K562 (cell line): ENCODE data around the gene PLCD4. TPM values are rescaled to one million over a fixed set of nuclear protein-coding genes. Genes with fewer than 3 reads are reported as not detected.
A peak's percentile ranks its signal among the peaks of the same experiment; 100 is the strongest.

Source experiments
- ARID4B ChIP-seq: sonication (generic); formaldehyde crosslinking; IDR thresholded peaks from 2 replicates; pipeline ENCODE4 v1.8.0; 2022; ENCODE audit warnings: mild to moderate bottlenecking, missing genetic modification reagents
- CTCFL ChIP-seq: IDR thresholded peaks from 2 replicates; pipeline ENCODE4 v1.6.1; 2011; ENCODE audit warnings: borderline replicate concordance, low read depth, mild to moderate bottlenecking, moderate library complexity, low read length; ENCODE audit not compliant: insufficient read depth, poor library complexity, severe bottlenecking
- MAFF ChIP-seq: IDR thresholded peaks from 2 replicates; pipeline ENCODE4 v1.6.1; 2012; ENCODE audit warnings: low read length, improper control_type of control experiment
- NCOA1 ChIP-seq: fragments of 450-650 bp; IDR thresholded peaks from 2 replicates; pipeline ENCODE4 v1.6.1; 2016; ENCODE audit warnings: low read depth
- NR0B1 ChIP-seq: fragments of 450-650 bp; IDR thresholded peaks from one replicate; pipeline ENCODE4 v1.6.1; 2018; ENCODE audit warnings: mild to moderate bottlenecking, moderate library complexity; ENCODE audit not compliant: partially characterized antibody
- POLR2G ChIP-seq: fragments of 200-400 bp; formaldehyde crosslinking; IDR thresholded peaks from 2 replicates; pipeline ENCODE4 v1.6.1; 2017; ENCODE audit warnings: low read depth, mild to moderate bottlenecking, antibody characterized with exemption, low read length, moderate library complexity
- POU5F1 ChIP-seq: fragments of 150-350 bp; IDR thresholded peaks from 2 replicates; pipeline ENCODE4 v1.6.1; 2014; ENCODE audit warnings: borderline replicate concordance, low read length, low read depth, mild to moderate bottlenecking; ENCODE audit not compliant: partially characterized antibody
- ZNF780A ChIP-seq: fragments of 250-450 bp; sonication (Bioruptor Pico); IDR thresholded peaks from 2 replicates; pipeline ENCODE4 v1.5.0; 2021; ENCODE audit warnings: mild to moderate bottlenecking
- polyA plus RNA-seq, 8 experiments: library from polyadenylated mRNA; depleted of rRNA in 4 of 8; stranded (reverse) in 5 of 8; unstranded in 3 of 8; fragments of >200 nt; fragmentation: Nextera tagmentation in 2 of 8; fragmentation: Illumina TruSeq in 1 of 8; extraction: Ambion mirVana in 2 of 8; extraction: Trizol in 1 of 8; gene quantifications; 2 replicates each; pipeline versions ENCODE4 v1.2.1 to v1.2.3, GENCODE V29; 2011 to 2014; ENCODE audit warnings: inconsistent platforms in 1 of 8, missing spikeins in 1 of 8
- total RNA-seq, 7 experiments: library from RNA; depleted of rRNA in 6 of 7; stranded (reverse); fragments of >200 nt in 6 of 7; fragmentation: Illumina TruSeq in 2 of 7; extraction: Trizol in 2 of 7; gene quantifications; 2 replicates each; pipeline versions ENCODE4 v1.2.1 to v1.2.3, GENCODE V29; 2011 to 2021; ENCODE audit warnings: low replicate concordance in 1 of 7
- TF ChIP-seq, protein P1 (sequence below): sonication (generic); formaldehyde crosslinking; IDR thresholded peaks from 2 replicates; pipeline ENCODE4 v1.8.0; 2022; ENCODE audit warnings: missing genetic modification reagents, mild to moderate bottlenecking, borderline replicate concordance
- TF ChIP-seq, protein P2 (sequence below), 3 experiments: fragments of 200-800 bp in 1 of 3; fragments of 250-450 bp in 1 of 3; fragments of 450-650 bp in 1 of 3; sonication (Bioruptor Pico) in 1 of 3; sonication (Bioruptor generic) in 1 of 3; formaldehyde crosslinking in 1 of 3; IDR thresholded peaks; 2 replicates each; pipeline versions ENCODE4 v1.6.1 to v1.8.0; 2016 to 2022; ENCODE audit warnings: mild to moderate bottlenecking in 2 of 3, missing genetic modification characterization in 2 of 3, missing compliant biosample characterization in 1 of 3, moderate library complexity in 1 of 3

The PLCD4 gene
- total and polyA plus RNA-seq, 9 of the 15 experiments (the other 6 are each of a cell fraction or from before 2014, with no cell fraction given): 0.13 to 0.38 TPM; not detected in 7

- TF ChIP-seq ZNF780A: no peak
- TF ChIP-seq, protein P1, sequence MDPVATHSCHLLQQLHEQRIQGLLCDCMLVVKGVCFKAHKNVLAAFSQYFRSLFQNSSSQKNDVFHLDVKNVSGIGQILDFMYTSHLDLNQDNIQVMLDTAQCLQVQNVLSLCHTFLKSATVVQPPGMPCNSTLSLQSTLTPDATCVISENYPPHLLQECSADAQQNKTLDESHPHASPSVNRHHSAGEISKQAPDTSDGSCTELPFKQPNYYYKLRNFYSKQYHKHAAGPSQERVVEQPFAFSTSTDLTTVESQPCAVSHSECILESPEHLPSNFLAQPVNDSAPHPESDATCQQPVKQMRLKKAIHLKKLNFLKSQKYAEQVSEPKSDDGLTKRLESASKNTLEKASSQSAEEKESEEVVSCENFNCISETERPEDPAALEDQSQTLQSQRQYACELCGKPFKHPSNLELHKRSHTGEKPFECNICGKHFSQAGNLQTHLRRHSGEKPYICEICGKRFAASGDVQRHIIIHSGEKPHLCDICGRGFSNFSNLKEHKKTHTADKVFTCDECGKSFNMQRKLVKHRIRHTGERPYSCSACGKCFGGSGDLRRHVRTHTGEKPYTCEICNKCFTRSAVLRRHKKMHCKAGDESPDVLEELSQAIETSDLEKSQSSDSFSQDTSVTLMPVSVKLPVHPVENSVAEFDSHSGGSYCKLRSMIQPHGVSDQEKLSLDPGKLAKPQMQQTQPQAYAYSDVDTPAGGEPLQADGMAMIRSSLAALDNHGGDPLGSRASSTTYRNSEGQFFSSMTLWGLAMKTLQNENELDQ (CRISPR knock-in tag): no peak
- TF ChIP-seq ARID4B (CRISPR knock-in tag): peak; percentile 86
- no peak for TF ChIP-seq POU5F1
- no peak for TF ChIP-seq NCOA1
- no peak for TF ChIP-seq NR0B1
- no peak for TF ChIP-seq MAFF
- TF ChIP-seq, protein P2, sequence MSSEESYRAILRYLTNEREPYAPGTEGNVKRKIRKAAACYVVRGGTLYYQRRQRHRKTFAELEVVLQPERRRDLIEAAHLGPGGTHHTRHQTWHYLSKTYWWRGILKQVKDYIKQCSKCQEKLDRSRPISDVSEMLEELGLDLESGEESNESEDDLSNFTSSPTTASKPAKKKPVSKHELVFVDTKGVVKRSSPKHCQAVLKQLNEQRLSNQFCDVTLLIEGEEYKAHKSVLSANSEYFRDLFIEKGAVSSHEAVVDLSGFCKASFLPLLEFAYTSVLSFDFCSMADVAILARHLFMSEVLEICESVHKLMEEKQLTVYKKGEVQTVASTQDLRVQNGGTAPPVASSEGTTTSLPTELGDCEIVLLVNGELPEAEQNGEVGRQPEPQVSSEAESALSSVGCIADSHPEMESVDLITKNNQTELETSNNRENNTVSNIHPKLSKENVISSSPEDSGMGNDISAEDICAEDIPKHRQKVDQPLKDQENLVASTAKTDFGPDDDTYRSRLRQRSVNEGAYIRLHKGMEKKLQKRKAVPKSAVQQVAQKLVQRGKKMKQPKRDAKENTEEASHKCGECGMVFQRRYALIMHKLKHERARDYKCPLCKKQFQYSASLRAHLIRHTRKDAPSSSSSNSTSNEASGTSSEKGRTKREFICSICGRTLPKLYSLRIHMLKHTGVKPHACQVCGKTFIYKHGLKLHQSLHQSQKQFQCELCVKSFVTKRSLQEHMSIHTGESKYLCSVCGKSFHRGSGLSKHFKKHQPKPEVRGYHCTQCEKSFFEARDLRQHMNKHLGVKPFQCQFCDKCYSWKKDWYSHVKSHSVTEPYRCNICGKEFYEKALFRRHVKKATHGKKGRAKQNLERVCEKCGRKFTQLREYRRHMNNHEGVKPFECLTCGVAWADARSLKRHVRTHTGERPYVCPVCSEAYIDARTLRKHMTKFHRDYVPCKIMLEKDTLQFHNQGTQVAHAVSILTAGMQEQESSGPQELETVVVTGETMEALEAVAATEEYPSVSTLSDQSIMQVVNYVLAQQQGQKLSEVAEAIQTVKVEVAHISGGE (CRISPR knock-in tag; IDR thresholded peaks at IDR 0.05): peak; percentile 77 to 96 (median 83); a peak in 5 of 6 replicates
- peak; percentile 86 for TF ChIP-seq POLR2G
- TF ChIP-seq CTCFL: peak; percentile 17
Observed at GRCh38 chr2:218671654-218672566, 64.2 kb downstream of the PLCD4 start, which contains the start of the genes RNF25 and STK36 (continued).
